Right ventricle myocardium superior (tissue), 1 donor: Measurements from ENCODE around the gene TNFRSF12A. TPM values are rescaled to one million over a fixed set of nuclear protein-coding genes. Genes with fewer than 3 reads are reported as not detected.

Experiments used
- ATAC-seq: fragments of 200-7000 bp; cut with Tn5 transposase; one replicate; pipeline ENCODE4 v1.9.1; 2020; ENCODE audit warnings: mild to moderate bottlenecking; ENCODE audit not compliant: poor library complexity
- DNase-seq: peaks from one replicate; pipeline ENCODE4 v3.0.0-alpha.2; 2020
- intact Hi-C: fragments of 100-400 bp; cut with DNase I; formaldehyde crosslinking; loops from one replicate; pipeline ENCODE4 v1.11.2; 2022
- long read RNA-seq: library from polyadenylated mRNA; unstranded; transcript quantifications from one replicate; pipeline ENCODE4 v2.0.0, GENCODE V29; 2021
- total RNA-seq: library from RNA; stranded (reverse); fragmentation: NEBNext Ultra II Directional; extraction: Animal tissue kit (Norgen Biotek cat#: 25700); gene quantifications from one replicate; pipeline ENCODE4 v1.2.1, GENCODE V29; 2021
- donor health status: DM: no; HTN: yes; CAD: no; lungs with severe emphysema.

The TNFRSF12A gene, protein sequence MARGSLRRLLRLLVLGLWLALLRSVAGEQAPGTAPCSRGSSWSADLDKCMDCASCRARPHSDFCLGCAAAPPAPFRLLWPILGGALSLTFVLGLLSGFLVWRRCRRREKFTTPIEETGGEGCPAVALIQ
- 29.4 TPM for total RNA-seq
- long read RNA-seq, transcript TNFRSF12A-201 (4 exons, 1,033 nt), result major isoform, 48 of 55 reads
- long read RNA-seq, partial matches to known transcripts, result 1 of 55 reads
- long read RNA-seq, other reads (novel, unspliced or antisense), result 1 of 55 reads

DNA sequence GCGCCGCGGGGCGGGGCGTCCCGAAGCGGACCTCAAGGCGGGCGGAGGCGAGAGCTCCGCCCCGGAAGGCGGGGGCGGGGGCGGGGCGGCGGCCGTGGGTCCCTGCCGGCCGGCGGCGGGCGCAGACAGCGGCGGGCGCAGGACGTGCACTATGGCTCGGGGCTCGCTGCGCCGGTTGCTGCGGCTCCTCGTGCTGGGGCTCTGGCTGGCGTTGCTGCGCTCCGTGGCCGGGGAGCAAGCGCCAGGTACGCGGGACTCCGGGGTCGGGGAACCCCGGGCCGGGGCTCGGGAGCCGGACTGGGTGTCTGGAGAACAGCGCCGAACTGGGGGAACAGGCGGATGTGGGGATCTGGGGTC, at the start of gene TNFRSF12A:
TNFRSF12A (plus strand) TSS at position 122 of the 357 bp plus-strand sequence; CDS start at position 152, 30 bp downstream.
- ATAC-seq (peak; percentile 59), DNase-seq (peak; percentile 89)
- intact Hi-C loops, result no loop called here

DNA sequence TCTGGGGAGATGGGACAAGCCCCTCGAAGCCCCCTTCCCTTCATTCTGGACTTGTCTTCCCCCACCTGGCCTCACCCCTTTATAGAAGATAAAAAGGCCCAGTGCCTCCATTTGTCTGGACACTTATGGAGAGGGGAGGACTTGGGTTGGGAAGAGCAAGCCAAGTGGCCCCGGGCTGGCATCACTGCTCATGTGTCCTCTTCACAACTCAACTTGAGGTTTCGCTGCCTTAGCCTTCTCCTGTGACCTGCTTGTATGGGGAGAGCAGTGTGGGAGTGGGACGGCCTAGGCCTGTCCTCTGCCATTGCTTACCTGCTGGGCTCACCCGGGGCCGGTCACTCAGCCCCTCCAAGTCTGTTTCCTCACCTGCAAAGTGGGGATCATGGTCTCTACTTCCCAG, 49.6 kb upstream of the TNFRSF12A start:
- intact Hi-C loops, result no loop called here
- ATAC-seq, result no peak
- no peak for DNase-seq

DNA sequence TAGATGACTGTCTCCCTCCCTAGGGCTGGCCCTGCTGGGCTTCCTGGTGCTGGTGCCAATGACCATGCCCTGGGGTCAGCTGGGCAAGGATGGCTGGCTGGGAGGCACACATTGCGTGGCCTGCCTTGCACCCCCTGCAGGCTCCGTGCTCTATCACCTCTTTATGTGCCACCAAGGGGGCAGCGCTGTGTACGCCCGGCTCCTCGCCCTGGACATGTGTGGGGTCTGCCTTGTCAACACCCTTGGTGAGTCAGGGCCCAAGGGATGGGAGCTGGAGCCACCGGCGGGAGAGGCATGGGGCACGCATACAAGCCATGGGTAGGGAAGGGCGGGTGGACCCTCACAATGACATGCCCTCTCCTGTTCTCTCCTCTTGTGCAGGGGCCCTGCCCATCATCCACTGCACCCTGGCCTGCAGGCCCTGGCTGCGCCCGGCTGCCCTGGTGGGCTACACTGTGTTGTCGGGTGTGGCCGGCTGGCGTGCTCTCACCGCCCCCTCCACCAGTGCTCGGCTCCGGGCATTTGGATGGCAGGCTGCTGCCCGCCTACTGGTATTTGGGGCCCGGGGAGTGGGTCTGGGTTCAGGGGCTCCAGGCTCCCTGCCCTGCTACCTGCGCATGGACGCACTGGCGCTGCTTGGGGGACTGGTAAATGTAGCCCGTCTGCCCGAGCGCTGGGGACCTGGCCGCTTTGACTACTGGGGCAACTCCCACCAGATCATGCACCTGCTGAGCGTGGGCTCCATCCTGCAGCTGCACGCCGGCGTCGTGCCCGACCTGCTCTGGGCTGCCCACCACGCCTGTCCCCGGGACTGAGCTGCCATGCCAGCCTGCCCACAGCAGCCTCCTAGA, 48.8 kb upstream of the TNFRSF12A start:
- intact Hi-C loops, result no loop called here
- DNase-seq (no peak), ATAC-seq (no peak)

DNA sequence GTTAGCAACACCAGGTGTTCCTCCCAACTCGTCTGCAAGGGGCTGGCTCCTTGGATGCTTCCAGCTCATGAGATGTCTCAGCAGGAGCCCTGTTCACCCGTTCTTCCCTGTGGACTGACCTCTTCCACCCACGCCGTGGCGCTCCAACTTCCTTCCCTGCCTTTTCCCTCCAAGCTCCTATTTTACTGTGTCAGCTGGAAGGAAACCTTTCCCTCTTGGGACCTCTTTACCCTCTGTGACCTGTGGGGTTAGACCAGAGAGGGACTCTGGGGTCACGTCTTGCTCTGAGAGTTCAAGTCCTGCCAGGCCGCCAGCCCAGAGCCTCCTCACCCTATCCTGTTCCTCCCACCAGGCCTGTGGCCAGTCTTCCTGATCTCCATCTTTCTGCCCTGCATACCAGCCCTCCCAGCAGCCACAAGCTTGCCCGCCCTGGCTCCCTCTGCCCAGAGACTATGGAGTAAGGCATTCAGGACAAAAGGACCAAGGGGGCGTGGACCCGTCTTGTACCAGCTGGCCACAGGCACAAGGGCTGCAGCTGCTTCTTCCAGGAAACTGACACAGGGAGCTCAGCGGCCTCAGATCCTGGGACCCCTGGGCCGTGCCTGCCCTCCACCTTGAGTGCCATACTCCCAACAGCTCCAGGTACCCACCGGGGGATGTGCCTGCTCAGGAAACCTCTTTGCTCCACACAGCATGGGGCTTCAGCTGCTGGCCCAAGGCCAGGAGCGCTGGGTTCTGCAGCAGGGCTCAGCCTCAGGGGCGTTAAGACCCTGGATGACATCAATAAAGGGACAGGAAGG, 48.0 kb upstream of the TNFRSF12A start:
- DNase-seq (no peak), ATAC-seq (no peak)
- intact Hi-C loops, result no loop called here

DNA sequence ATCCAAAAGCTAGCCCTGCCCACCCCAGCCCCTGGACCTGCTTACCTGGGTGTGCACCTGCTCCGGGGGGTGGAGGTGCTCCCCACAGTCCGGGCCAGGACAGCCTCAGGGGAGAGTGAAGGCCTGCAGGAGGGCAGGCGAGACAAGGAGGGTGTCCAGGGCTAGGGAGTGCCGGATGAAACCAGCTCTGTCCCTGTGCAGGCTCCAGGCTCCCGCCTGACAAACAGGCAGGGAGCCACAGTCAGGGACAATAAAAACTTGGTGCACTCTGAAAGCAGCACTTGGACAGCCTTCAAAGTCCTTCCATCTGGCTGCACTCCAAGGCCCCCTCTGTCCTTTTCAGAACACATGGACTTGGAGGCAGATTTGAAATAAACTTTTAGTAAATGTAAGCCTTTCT, 47.1 kb upstream of the TNFRSF12A start:
- intact Hi-C loops, result no loop called here
- ATAC-seq (no peak), DNase-seq (no peak)

DNA sequence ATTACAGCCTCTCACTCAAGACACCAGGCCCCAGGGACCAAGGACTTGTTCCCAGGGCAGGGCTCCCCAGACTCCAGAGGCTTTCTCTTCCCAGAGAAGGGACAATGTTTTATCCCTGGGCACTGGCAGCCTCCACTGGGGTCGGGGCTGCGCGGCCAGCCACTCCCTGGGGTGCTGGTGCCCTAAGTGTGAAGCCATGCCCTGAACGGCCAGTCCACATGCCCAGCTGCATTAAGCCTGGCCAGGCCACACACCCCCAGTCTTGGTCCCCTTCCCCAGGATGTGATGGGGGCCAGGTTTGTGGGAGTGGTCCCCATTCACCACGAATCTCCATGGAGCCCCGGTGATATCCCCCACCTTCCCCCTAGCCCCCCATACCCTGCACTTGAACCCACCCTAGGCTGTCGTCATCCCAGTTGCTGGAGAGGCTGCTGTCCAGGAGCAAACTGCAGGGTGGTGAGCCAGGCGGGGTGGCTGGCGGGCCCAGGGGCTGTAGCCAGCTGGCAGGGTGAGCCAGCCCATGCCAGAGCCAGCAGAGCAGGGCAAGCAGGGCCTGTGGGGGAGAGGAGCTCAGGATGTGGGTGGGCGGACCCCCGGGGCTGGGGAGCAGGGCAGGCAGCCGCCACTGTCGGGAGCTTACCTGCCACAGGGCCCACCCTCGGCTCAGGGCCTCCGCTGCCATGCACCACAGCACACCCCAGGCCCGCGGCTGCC, 46.4 kb upstream of the TNFRSF12A start:
- intact Hi-C loops, result no loop called here
- ATAC-seq, result no peak
- no peak for DNase-seq

DNA sequence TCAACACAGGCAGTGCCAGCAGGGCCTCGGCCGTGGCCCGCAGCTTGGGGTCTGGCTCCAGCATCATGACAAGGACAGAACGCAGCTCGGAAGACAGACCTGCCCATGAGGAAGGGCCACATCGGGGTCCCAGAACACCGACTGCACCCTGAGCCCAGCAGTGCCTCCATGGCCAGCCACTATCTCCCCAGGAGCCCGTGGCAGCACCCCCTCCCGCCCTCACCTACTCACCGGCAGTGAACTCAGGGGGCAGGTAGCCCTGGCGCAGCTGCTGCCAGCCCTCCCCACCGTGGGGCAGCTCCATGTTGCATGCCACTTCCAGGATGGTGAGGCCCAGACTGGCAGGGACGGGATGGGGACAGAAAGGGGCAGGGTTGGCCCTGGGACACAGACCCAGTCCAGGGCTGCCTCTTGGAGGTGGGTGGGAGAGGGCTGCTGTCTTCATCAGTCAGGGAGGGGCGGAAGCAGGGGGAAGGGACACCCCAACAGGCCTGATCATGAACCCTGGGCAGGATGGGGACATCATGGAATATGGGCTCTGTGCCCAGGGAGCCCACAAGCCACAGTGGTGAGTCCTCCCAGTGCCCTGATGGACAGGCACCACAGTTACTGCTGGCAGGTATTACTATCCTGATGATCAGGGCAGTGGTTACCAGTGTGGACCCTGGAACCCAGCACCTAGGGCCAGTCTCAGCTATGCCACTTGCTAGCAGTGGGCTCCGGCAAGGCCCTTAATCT, 45.7 kb upstream of the TNFRSF12A start:
- DNase-seq, result no peak
- intact Hi-C loops, result no loop called here
- no peak for ATAC-seq

DNA sequence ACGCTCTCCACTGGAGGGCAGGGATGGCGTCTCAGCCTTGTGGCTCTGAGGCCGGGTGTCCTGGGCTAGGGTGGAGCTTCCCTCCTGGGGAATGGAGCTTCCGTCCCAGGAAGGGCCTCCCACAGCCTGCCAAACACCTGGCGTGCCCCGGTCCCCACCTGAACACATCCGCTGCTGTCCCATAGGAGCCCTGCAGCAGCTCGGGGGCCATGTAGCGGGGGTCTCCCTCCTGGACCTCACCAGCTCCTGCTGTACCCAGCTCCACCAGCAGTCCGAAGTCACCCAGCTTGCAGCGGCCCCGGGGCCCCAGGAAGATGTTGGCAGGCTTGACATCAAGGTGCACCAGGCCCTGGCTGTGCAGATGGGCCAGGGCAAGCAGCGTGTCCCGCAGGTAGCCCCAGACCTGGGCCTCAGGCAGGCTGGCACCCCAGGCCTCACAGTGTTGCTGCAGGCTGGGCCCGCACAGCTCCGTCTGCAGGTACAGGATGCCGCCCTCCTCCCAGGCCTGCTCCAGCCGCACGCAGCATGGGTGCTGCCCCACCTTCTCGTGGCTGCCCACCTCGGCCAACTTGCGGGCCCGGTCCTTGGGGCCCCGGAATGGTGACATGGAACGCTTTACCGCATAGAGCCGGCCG, 44.9 kb upstream of the TNFRSF12A start:
- intact Hi-C loops, result no loop called here
- DNase-seq (no peak), ATAC-seq (no peak)

DNA sequence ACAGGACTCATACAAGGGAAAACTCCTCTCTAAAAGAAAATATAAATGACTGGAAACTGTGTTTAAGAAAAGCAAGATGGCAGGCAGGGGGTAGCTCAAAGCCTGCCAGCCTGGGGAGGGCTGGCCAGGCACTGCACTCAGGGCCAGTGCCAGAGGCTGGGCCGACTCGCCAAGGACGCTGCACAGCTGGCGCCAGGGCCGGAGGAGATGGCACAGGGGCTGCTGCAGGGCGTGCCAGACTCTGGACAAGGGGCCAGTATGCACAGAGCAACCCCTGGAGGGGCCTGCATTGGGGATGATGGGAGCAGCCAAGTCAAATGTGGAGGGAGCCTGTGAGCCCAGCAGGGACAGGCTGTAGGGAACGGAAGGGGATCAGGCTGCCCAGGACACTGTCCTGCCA, 44.0 kb upstream of the TNFRSF12A start:
- no peak for DNase-seq
- intact Hi-C loops, result no loop called here
- no peak for ATAC-seq

DNA sequence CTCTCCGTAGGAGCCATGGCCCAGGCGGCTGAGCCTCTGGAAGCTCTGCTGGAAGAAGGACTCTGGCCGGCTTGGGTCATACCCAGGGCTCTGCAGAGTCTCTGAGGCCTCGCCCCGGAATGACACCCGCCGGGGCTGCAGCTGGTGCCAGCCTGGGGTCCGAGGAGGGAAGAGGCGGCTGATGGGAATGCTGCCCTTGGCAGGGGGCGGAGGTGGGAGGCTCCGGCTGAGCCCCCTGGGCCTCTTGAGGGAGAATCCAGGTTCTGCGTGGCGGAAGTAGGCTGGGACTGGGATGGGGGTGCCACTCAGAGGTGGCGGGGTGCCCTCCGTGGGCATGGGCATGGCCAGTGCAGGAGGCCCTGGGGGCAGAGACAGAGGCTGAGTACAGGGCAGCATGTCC, 43.5 kb upstream of the TNFRSF12A start:
- intact Hi-C loops, result no loop called here
- DNase-seq (no peak), ATAC-seq (no peak)

DNA sequence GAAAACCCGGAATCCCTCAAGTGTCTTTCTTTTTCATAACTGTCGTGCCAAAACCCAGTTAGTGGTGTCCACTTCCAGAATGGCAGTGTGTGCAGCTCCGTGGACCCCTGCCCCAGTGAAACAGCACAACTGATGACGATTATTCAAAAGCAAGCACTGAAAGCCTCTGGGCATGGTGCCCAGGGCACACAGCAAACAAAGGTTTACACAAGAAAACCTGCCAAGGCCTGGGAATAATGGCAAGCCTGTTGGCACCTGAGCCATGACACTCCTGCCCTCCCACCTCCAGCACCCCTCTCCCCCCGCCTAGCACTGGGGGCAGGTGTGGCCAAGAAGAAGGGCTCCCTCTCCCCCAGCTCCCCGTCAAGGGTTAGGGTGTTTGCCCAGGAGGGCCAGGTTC, 42.7 kb upstream of the TNFRSF12A start:
- ATAC-seq (no peak), DNase-seq (no peak)
- intact Hi-C loops, result no loop called here

DNA sequence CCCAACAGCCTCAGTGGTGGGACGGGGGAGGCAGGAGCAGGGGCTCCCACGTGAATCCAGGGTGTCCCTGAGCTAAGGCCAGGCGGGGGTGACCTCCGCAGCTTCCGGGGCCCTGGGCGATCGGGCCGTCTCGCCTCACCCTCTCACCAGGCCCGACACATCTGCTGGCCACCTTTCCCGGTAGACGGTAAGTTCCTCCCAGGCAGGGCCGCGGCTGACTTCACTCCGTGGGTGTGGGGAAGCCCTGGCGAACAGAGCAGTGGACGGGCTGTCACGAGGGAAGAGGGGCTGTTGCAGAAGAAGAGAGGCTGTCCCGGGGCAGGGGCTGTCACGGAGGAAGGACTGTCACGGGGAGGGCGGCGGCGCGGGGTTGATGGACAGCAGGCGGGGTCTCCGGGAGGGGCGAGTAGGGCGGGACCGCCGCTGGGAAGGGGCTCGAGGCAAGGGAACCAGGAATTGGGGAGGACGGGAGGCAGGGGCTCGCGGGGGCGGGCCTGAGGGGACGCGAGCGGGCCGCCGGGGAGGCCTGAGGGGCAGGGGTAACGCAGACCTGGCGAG, 40.4 kb upstream of the TNFRSF12A start:
- ATAC-seq, result no peak
- DNase-seq, result no peak
- intact Hi-C loops, result no loop called here

DNA sequence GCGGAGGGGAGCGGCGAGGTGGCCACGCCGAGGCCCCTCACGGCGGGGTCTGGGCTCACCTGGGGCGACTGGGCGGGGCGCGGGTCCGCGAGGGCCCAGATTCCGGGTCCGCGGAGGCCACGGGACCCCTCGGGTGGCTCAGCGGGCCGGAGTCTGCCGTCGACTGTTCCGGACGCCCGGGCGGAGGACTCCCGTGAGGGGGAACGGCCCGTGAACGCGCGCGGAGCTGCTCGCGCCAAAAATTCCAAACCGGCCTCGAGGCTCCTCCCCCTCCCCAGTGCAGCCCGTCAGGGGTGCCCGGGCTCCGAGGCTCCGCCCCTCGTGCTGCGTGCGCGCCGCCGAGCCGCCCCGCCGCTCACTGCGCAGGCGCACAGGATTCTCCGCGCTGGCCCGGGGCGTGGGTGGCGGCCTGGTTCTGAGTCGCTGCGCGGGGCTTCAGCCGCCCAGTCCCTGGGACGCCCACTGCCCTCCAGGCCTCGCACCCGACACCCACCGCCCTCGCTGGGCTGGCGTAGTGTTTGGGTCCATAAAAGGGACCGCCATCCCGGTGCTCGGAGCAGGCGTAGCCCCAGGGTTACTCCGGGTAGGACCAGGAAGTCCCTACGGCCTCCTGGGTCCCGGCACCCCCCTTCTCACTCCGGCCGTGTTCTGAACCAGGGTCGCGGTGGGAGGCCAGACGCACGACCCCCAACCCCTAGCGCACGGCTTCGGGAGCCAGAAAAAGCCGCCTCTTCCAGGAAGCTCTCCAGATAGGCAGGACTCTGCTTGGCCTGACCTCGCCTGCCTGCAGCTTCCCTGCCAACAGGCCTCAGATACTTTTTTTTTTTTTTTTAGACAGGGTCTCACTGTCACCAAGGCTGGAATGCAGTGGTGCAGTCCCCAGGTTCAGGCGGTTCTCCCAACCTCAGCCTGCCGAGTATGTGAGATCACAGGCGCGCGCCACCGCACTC, 39.7 kb upstream of the TNFRSF12A start, which contains the start of gene PKMYT1:
PKMYT1 (minus strand) TSS at position 220 of the 950 bp plus-strand sequence. CDS start 789 bp downstream, outside the sequence.
- peak; percentile 95 for DNase-seq
- intact Hi-C loops, result no loop called here
- peak; percentile 97 for ATAC-seq

DNA sequence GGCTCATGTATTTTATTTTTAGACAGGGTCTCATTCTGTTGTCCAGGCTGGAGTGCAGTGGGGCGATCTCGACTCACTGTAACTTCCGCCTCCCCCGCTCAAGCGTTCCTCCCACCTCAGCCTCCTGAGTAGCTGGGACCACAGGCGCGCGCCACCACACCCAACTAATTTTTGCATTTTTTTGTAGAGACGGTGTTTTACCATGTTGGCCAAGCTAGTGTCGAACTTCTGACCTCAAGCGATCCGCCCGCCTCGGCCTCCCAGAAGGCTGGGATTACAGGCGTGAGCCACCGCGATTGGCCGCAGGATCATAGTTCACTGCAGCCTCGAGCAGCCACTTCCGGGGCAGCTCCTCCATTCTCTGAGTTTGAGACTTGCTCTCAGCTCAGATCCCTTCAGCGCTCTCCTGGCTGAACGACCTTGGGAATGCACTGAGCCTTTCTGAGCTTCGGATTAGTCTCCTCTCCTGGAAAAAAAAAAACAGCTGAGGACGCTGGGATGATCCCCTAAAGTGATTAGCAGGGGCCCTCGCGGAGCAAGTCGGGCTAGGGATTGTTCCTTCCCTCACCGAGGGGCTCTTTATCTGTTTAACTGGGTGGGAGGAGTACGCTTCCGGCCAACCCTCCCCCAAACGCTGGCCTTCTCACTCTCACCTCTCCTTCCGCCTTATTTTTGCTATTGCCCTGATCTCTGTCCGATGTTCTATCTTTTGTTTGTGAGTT, 38.8 kb upstream of the TNFRSF12A start:
- intact Hi-C loops, result no loop called here
- no peak for DNase-seq
- no peak for ATAC-seq

DNA sequence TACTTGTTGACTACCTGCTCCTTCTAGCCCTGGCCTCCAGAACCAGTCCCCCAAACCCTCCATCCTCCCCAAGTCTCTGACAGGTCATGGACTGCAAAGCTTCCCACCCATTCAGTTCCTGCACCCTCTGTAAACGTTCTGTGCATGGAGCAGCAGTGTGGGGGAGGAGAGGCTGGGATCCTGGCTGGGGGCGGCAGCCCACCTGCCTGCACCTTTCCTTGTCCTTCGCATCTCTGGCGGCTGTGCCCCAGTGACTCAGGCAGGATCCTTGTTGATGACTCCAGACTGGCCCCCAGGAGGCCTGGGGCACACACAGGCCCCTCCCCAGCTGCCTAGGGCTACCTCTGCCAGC, 38.3 kb upstream of the TNFRSF12A start:
- DNase-seq (no peak), ATAC-seq (no peak)
- intact Hi-C loops, result no loop called here

DNA sequence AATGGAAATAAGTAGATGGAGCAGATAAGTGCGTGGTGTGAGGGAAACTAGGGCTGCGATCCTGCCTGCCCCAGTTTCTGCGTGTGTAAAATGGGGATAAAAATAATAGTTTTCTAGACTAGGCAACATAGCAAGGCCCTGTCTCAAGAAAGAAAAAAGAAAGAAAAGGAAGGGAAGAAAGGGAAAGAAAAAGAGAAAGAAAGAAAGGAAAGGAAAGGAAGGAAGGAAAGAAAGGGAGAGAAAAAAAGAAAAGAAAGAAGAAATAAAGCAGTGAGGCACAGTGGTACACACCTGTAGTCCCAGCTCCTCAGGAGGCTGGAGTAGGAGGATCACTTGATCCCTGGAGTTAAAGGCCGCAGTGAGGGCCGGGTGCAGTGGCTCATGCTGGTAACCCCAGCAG, 37.8 kb upstream of the TNFRSF12A start:
- no peak for ATAC-seq
- DNase-seq, result no peak
- intact Hi-C loops, result no loop called here
